ENCODE measurements around the gene CACNA1F.

The CACNA1F gene

DNA sequence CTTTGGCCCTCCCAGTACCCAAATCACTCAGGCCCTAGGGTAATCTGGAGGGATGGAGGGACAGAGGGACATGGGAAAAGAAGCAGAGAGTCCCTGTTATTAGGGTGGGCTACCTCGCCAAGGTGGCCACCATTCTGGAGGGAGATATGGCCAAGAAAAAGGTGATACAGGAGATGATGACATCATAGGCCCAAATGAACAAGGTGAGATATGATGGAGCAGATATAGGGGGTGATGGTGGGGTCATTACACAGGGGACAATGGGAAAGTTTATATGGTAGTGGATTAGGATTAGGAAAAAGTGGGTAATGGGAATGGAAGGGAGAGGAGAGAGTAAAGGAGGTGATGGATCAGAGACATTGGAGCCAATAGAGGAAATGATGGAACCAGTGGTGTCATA lies 20.3 kb downstream of the CACNA1F start:
- Histone ChIP-seq H3K9me3 (ENCODE audit: control insufficient read depth in 2 of 2, low read length in 2 of 2) (peaks cover 0 to 2% of the 10 kb centered on the region in 2 donors), H3K27ac (ENCODE audit: low read length) (no peak overlapping the region), H3K27me3 (ENCODE audit: control insufficient read depth in 1 of 2, insufficient read depth in 2 of 2, low read length in 2 of 2) (peaks cover 4 to 14% of the 10 kb centered on the region in 2 donors), H3K9ac (ENCODE audit: low read length in 2 of 2) (no peak overlapping the region), H3K36me3 (ENCODE audit: control insufficient read depth in 2 of 2, insufficient read depth in 2 of 2, low read length in 2 of 2) (no peaks in the 10 kb centered on the region), H3K4me1 (ENCODE audit: control insufficient read depth, insufficient read depth, low read length) (no peaks in the 10 kb centered on the region), H3K4me3 (ENCODE audit: low read length in 2 of 2) (no peak overlapping the region)

DNA sequence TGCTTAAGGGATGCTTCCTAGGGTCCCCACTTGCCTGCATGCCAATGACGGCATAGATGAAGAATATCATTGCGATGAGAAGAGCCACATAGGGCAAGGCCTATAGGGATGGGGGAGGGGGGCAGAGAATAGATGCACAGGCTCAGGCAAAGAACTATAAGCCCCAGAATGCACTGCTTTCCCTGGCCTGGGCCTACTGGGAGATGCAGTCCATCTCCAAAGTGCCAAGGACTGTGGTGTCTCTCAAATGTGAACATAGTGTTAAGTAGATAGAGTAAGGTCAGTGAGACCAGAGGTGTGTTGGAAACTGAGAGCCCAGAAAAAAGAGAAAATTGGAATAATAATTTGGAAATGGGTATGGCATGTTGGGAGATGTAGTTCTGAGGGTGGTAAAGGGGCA lies 20.9 kb downstream of the CACNA1F start:
- H3K27me3 ChIP-seq (ENCODE audit: control insufficient read depth in 1 of 2, insufficient read depth in 2 of 2, low read length in 2 of 2), result peaks cover 4 to 11% of the 10 kb centered on the region in 2 donors
- no peaks in the 10 kb centered on the region for H3K4me1 ChIP-seq (ENCODE audit: control insufficient read depth, insufficient read depth, low read length)
- no peak overlapping the region for H3K4me3 ChIP-seq (ENCODE audit: low read length in 2 of 2)
- H3K9me3 ChIP-seq (ENCODE audit: control insufficient read depth in 2 of 2, low read length in 2 of 2), result peaks cover 0 to 2% of the 10 kb centered on the region in 2 donors
- no peak overlapping the region for H3K9ac ChIP-seq (ENCODE audit: low read length in 2 of 2)
- no peak overlapping the region for H3K27ac ChIP-seq (ENCODE audit: low read length)
- no peaks in the 10 kb centered on the region for H3K36me3 ChIP-seq (ENCODE audit: control insufficient read depth in 2 of 2, insufficient read depth in 2 of 2, low read length in 2 of 2)

DNA sequence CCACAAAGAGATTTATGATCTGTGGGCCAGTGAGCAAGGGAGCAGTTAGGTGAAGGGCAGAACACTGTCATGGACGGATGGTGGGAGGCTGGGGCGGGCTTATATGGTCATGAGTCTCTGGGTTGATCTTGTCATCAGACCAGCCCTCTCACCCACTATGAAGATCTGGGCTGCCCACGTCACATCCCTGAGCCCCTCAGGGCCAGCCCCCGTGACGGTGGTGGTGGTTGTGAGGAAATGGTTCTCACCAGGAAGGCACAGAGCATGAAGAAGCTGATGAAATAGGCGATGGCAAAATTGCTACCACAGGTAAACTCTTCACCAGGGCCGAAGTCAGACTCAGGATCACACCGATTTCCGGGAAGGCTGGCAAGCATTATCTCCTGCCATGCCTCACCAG lies 22.1 kb downstream of the CACNA1F start:
- H3K36me3 ChIP-seq (ENCODE audit: control insufficient read depth in 2 of 2, insufficient read depth in 2 of 2, low read length in 2 of 2), result no peaks in the 10 kb centered on the region
- peaks cover 0 to 2% of the 10 kb centered on the region in 2 donors for H3K9me3 ChIP-seq (ENCODE audit: control insufficient read depth in 2 of 2, low read length in 2 of 2)
- H3K9ac ChIP-seq (ENCODE audit: low read length in 2 of 2), result no peak overlapping the region
- H3K4me1 ChIP-seq (ENCODE audit: control insufficient read depth, insufficient read depth, low read length), result no peaks in the 10 kb centered on the region
- H3K27me3 ChIP-seq (ENCODE audit: control insufficient read depth in 1 of 2, insufficient read depth in 2 of 2, low read length in 2 of 2), result peaks cover 4 to 10% of the 10 kb centered on the region in 2 donors
- no peak overlapping the region for H3K4me3 ChIP-seq (ENCODE audit: low read length in 2 of 2)
- no peak overlapping the region for H3K27ac ChIP-seq (ENCODE audit: low read length)

DNA sequence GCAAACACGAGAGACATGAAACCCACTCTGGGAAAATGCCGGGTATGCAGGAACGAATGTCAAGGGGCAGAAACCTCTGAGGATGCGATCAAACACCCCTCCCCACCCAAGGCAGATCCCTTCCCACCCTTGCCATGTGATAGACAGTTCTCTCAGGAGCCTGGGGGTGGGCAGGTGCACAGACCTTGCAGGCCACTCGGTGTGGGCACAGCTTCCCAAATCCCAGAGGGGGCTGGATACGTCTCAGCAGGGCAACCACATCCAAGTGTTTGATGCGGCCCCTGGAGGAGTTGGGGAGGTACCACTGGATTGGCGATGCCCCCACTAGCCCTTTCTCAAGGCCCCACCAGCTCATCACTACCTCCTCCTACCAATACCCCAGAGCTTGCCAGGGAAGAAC lies 22.7 kb downstream of the CACNA1F start:
- H3K9me3 ChIP-seq (ENCODE audit: control insufficient read depth in 2 of 2, low read length in 2 of 2), result peaks cover 0 to 2% of the 10 kb centered on the region in 2 donors
- H3K36me3 ChIP-seq (ENCODE audit: control insufficient read depth in 2 of 2, insufficient read depth in 2 of 2, low read length in 2 of 2), result no peaks in the 10 kb centered on the region
- H3K27ac ChIP-seq (ENCODE audit: low read length), result no peak overlapping the region
- H3K9ac ChIP-seq (ENCODE audit: low read length in 2 of 2), result no peak overlapping the region
- peaks cover 4 to 13% of the 10 kb centered on the region in 2 donors for H3K27me3 ChIP-seq (ENCODE audit: control insufficient read depth in 1 of 2, insufficient read depth in 2 of 2, low read length in 2 of 2)
- H3K4me1 ChIP-seq (ENCODE audit: control insufficient read depth, insufficient read depth, low read length), result no peaks in the 10 kb centered on the region
- H3K4me3 ChIP-seq (ENCODE audit: low read length in 2 of 2), result no peak overlapping the region

DNA sequence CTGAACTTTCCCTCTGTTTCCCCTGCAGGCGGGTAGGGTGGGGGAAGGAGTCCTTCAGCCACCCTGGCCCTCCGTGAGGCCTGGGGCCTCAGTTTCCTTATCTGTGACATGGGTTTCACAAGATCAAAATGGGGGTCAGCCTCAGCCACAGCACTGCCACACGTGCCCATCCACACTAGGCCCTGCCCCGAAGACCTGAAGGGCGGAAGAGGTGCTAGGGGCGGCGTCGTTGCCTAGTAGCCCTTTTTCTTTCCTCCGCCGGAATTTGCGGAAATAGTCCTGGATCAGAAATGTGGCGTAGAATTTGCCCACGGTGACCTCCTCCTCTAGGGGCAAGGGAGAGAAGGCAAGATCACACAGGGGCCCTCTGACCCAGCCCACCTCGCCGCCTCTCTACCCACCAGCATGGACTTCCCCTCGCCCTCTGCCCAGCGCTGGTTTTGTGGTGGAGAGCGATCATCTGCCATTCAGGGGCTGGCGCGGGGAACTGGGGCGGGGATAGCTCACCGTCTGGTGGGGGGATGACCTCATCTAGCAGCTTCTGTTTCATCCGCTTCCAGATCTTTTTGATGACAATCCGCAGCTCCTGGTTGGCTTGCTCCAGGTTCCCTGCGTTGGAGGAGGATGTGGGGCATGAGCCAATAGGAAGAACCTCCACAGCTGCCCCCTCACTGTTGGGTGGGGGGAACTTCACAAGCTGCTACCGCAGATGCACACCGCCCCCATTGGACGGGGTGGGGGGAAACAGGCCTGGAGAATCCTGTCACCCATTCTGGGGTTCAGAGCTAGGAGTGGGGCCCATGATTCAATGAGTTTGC lies 23.5 kb downstream of the CACNA1F start:
- H3K4me3 ChIP-seq (ENCODE audit: low read length in 2 of 2), result no peak overlapping the region
- no peak overlapping the region for H3K27ac ChIP-seq (ENCODE audit: low read length)
- no peaks in the 10 kb centered on the region for H3K4me1 ChIP-seq (ENCODE audit: control insufficient read depth, insufficient read depth, low read length)
- peaks cover 0 to 2% of the 10 kb centered on the region in 2 donors for H3K9me3 ChIP-seq (ENCODE audit: control insufficient read depth in 2 of 2, low read length in 2 of 2)
- H3K27me3 ChIP-seq (ENCODE audit: control insufficient read depth in 1 of 2, insufficient read depth in 2 of 2, low read length in 2 of 2), result peaks cover 4 to 13% of the 10 kb centered on the region in 2 donors
- no peak overlapping the region for H3K9ac ChIP-seq (ENCODE audit: low read length in 2 of 2)
- H3K36me3 ChIP-seq (ENCODE audit: control insufficient read depth in 2 of 2, insufficient read depth in 2 of 2, low read length in 2 of 2), result no peaks in the 10 kb centered on the region

DNA sequence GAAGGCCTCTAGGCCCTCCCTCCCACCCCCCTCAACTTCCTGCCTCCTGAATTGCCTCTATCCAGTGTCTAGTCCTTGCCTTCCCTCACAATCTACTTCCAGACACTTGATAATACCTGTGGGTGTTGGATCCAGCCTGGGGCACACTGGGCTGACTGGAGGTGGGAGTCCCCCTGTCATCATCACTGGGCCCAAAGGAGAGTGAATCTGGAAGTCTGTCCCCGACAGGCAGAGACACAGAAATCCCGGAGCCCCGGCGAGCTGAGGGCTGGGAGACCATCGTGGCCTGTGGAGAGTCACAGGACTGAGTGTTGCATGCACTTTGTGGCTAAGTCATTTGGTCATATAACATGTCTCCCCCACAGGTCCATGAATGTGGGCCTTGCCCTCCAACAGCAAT lies 24.7 kb downstream of the CACNA1F start:
- no peaks in the 10 kb centered on the region for H3K4me1 ChIP-seq (ENCODE audit: control insufficient read depth, insufficient read depth, low read length)
- no peak overlapping the region for H3K4me3 ChIP-seq (ENCODE audit: low read length in 2 of 2)
- peaks cover 4 to 13% of the 10 kb centered on the region in 2 donors for H3K27me3 ChIP-seq (ENCODE audit: control insufficient read depth in 1 of 2, insufficient read depth in 2 of 2, low read length in 2 of 2)
- H3K36me3 ChIP-seq (ENCODE audit: control insufficient read depth in 2 of 2, insufficient read depth in 2 of 2, low read length in 2 of 2), result no peaks in the 10 kb centered on the region
- no peak overlapping the region for H3K27ac ChIP-seq (ENCODE audit: low read length)
- H3K9ac ChIP-seq (ENCODE audit: low read length in 2 of 2), result no peak overlapping the region
- peaks cover 0 to 2% of the 10 kb centered on the region in 2 donors for H3K9me3 ChIP-seq (ENCODE audit: control insufficient read depth in 2 of 2, low read length in 2 of 2)

DNA sequence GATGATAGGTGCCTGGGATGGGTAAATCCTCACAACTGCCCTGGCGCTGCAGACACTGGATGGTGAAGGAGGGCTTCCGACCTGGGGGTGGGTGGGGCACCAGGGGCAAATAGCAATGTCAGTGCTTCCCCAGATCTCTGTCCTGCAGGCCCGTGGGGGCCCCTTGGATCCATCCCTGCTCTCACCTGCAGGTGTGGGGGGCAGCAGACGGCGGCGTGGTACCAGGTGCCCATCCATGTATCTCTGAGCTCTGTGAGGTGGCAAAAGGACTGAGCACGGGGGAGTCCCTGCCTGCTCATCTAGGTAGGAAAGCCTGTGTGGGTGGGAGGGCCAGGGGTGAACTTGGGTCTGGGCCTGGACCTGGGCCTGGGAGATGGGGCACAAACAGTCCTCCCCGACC lies 26.6 kb downstream of the CACNA1F start:
- no peak overlapping the region for H3K9ac ChIP-seq (ENCODE audit: low read length in 2 of 2)
- no peaks in the 10 kb centered on the region for H3K9me3 ChIP-seq (ENCODE audit: control insufficient read depth in 2 of 2, low read length in 2 of 2)
- no peaks in the 10 kb centered on the region for H3K36me3 ChIP-seq (ENCODE audit: control insufficient read depth in 2 of 2, insufficient read depth in 2 of 2, low read length in 2 of 2)
- no peaks in the 10 kb centered on the region for H3K4me1 ChIP-seq (ENCODE audit: control insufficient read depth, insufficient read depth, low read length)
- no peak overlapping the region for H3K27ac ChIP-seq (ENCODE audit: low read length)
- peaks cover 4 to 12% of the 10 kb centered on the region in 2 donors for H3K27me3 ChIP-seq (ENCODE audit: control insufficient read depth in 1 of 2, insufficient read depth in 2 of 2, low read length in 2 of 2)
- no peak overlapping the region for H3K4me3 ChIP-seq (ENCODE audit: low read length in 2 of 2)

DNA sequence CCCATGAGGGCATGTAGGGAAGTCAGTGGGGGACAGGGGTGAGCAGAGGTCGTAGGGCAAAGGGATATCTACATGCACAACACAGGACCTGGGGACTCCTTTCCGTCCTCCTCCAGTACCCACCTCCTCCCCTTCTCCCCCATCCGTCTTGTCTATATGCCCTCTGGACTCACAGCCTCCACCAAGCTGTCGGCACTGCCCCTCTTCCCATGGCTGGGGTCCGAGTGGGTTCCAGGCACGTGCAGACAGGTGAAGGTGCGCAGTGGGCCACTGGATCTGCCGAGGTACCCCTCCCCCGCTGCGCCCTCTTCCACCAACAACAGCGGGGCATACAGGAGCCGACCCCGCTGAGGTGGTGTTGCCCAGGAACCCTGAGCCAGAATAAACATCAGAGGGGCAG lies 27.7 kb downstream of the CACNA1F start:
- Histone ChIP-seq H3K4me1 (ENCODE audit: control insufficient read depth, insufficient read depth, low read length) (peaks cover under 1% of the 10 kb centered on the region), H3K4me3 (ENCODE audit: low read length in 2 of 2) (no peak overlapping the region), H3K36me3 (ENCODE audit: control insufficient read depth in 2 of 2, insufficient read depth in 2 of 2, low read length in 2 of 2) (no peaks in the 10 kb centered on the region), H3K27ac (ENCODE audit: low read length) (no peak overlapping the region), H3K9me3 (ENCODE audit: control insufficient read depth in 2 of 2, low read length in 2 of 2) (no peaks in the 10 kb centered on the region), H3K27me3 (ENCODE audit: control insufficient read depth in 1 of 2, insufficient read depth in 2 of 2, low read length in 2 of 2) (peaks cover under 1 to 10% of the 10 kb centered on the region in 2 donors), H3K9ac (ENCODE audit: low read length in 2 of 2) (no peak overlapping the region)

DNA sequence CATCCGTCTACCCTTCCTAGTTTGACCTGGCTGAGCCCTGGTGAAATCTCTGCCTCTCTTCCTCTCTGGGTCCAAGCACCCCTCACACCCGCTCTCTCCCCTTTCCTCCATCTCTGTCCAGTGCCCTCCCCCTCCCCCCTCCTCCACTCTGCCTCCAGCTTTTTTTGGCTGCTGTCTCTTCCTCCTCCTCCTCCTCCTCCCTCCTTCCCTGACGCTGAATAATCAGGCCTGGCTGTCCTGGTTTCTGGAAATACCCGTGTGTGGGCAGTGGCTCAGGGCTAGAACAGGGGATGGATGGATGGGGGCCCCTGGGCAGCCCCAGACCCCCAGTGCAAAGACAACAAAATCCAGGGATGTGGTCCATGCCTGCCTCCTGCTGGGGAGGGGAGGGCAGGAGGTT lies 28.4 kb downstream of the CACNA1F start:
- Histone ChIP-seq H3K27me3 (ENCODE audit: control insufficient read depth in 1 of 2, insufficient read depth in 2 of 2, low read length in 2 of 2) (peaks cover 0 to 8% of the 10 kb centered on the region in 2 donors), H3K27ac (ENCODE audit: low read length) (no peak overlapping the region), H3K9ac (ENCODE audit: low read length in 2 of 2) (no peak overlapping the region), H3K4me3 (ENCODE audit: low read length in 2 of 2) (no peak overlapping the region), H3K4me1 (ENCODE audit: control insufficient read depth, insufficient read depth, low read length) (peaks cover 4% of the 10 kb centered on the region), H3K36me3 (ENCODE audit: control insufficient read depth in 2 of 2, insufficient read depth in 2 of 2, low read length in 2 of 2) (no peaks in the 10 kb centered on the region), H3K9me3 (ENCODE audit: control insufficient read depth in 2 of 2, low read length in 2 of 2) (no peaks in the 10 kb centered on the region)

DNA sequence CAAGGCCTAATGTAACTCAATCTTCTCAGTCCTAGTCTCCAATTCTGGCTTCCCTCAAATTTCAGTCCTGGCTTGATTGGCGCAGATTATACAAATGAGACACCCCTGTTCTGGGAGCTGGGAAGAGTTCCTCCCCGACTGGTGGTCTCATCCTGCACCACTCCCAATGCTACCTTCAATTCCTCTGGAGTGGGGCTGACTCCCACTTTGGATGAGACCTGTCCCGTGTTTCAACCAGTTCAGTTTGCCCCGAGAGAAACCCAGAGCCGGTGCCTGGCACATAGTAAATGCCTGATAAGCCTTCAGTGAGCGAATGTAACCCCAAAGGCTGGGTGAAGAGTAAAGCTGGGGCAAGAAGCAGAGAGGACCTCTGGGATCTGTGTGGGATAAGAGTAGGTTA lies 29.1 kb downstream of the CACNA1F start:
- peaks cover 4% of the 10 kb centered on the region for H3K4me1 ChIP-seq (ENCODE audit: control insufficient read depth, insufficient read depth, low read length)

DNA sequence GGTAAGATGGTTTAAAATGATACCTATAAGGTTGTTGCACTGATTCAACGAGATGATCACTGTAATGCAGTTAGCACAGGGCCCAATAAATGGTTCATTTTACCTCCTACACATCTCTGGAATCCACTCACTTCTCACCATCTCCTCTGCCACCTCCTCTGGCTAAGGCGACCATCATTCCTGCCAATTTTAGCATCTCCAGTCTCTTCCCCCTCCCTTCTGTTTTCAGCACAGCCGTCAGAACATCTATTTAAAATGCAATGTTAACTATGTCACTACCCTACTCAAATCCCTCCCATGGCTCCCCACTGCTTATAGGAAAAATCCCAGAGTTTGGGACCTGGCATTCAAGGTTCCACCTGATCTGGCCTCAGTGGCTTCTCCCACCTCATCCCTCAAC lies 29.6 kb downstream of the CACNA1F start:
- H3K9me3 ChIP-seq (ENCODE audit: control insufficient read depth in 2 of 2, low read length in 2 of 2), result no peaks in the 10 kb centered on the region
- no peak overlapping the region for H3K4me3 ChIP-seq (ENCODE audit: low read length in 2 of 2)
- H3K4me1 ChIP-seq (ENCODE audit: control insufficient read depth, insufficient read depth, low read length), result peaks cover 4% of the 10 kb centered on the region
- peaks cover 0 to 8% of the 10 kb centered on the region in 2 donors for H3K27me3 ChIP-seq (ENCODE audit: control insufficient read depth in 1 of 2, insufficient read depth in 2 of 2, low read length in 2 of 2)
- H3K9ac ChIP-seq (ENCODE audit: low read length in 2 of 2), result no peak overlapping the region
- H3K27ac ChIP-seq (ENCODE audit: low read length), result no peak overlapping the region
- H3K36me3 ChIP-seq (ENCODE audit: control insufficient read depth in 2 of 2, insufficient read depth in 2 of 2, low read length in 2 of 2), result no peaks in the 10 kb centered on the region

More for the DNA sequence above, 29.1 kb downstream of the CACNA1F start:
- Histone ChIP-seq H3K9ac (ENCODE audit: low read length in 2 of 2) (no peak overlapping the region), H3K27me3 (ENCODE audit: control insufficient read depth in 1 of 2, insufficient read depth in 2 of 2, low read length in 2 of 2) (peaks cover 0 to 8% of the 10 kb centered on the region in 2 donors), H3K36me3 (ENCODE audit: control insufficient read depth in 2 of 2, insufficient read depth in 2 of 2, low read length in 2 of 2) (no peaks in the 10 kb centered on the region), H3K9me3 (ENCODE audit: control insufficient read depth in 2 of 2, low read length in 2 of 2) (no peaks in the 10 kb centered on the region), H3K27ac (ENCODE audit: low read length) (no peak overlapping the region), H3K4me3 (ENCODE audit: low read length in 2 of 2) (no peak overlapping the region)

Measured in stomach smooth muscle (tissue), 2 donors.